Measurements from ENCODE around the gene CENPB.

DNA sequence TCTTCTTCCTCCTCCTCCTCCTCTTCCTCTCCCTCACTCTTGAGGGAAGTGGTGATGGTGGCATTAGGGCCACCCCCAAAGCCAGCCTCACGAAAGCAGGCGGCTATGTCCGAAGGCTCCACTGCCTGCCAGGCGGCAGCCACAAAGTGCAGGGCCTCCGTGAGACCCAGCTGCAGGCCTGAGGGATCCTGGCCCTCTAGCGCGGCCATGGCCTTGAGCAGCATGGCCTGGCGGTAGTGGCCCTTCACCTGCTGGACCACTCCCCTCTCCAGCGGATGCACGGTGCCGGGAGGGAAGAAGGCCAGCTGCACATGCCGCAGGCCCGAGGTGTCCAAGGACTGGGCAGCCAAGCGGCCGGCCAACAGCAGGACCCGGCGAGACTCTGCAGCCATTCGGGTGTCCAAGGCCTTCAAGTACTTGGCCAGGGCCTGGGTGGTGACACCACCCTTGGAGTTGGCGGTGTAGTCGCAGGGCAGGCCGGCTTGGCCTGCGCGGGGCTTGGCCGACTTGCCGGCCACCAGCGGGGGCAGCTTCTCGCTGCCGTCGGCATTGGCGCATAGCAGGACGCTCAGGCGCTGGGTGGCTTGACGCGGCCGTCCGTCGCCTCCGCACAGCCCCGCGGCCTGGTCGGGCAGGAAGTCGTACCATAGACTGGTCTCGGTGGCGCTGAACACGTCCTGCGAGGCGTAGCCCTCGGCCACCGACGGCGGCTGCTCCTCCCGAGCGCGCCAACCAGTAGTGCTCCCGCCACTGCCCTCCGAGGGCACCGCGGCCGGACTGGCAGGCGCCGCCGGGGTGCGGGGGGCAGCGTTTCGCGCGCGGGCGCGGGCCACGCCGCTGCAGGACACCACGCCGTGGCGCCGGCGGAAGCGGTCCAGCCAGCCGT, 1.1 kb downstream of the CENPB start:
- TF ChIP-seq, protein P1, sequence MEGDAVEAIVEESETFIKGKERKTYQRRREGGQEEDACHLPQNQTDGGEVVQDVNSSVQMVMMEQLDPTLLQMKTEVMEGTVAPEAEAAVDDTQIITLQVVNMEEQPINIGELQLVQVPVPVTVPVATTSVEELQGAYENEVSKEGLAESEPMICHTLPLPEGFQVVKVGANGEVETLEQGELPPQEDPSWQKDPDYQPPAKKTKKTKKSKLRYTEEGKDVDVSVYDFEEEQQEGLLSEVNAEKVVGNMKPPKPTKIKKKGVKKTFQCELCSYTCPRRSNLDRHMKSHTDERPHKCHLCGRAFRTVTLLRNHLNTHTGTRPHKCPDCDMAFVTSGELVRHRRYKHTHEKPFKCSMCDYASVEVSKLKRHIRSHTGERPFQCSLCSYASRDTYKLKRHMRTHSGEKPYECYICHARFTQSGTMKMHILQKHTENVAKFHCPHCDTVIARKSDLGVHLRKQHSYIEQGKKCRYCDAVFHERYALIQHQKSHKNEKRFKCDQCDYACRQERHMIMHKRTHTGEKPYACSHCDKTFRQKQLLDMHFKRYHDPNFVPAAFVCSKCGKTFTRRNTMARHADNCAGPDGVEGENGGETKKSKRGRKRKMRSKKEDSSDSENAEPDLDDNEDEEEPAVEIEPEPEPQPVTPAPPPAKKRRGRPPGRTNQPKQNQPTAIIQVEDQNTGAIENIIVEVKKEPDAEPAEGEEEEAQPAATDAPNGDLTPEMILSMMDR (IDR thresholded peaks at IDR 0.05): no peak
- no peak for TF ChIP-seq POLR2A (IDR thresholded peaks at IDR 0.05)
